Retinal pigment epithelial cell (primary cell): ENCODE measurements around the gene KCTD18.
A peak's percentile ranks its signal among the peaks of the same experiment; 100 is the strongest.

Experiments used
- DNase-seq: peaks from one replicate; pipeline ENCODE4 v3.0.0-alpha.2; 2010; ENCODE audit warnings: low read depth
- H3K4me3 ChIP-seq: 2 replicates; pipeline ENCODE4 v1.5.1; 2011; ENCODE audit warnings: mild to moderate bottlenecking, low read length, control low read depth, moderate library complexity
- TF ChIP-seq, protein P1 (sequence below): conservative IDR thresholded peaks from 2 replicates; pipeline ENCODE4 v1.5.1; 2011; ENCODE audit warnings: low read depth, low read length, control low read depth, inconsistent platforms

KCTD18 gene

DNA sequence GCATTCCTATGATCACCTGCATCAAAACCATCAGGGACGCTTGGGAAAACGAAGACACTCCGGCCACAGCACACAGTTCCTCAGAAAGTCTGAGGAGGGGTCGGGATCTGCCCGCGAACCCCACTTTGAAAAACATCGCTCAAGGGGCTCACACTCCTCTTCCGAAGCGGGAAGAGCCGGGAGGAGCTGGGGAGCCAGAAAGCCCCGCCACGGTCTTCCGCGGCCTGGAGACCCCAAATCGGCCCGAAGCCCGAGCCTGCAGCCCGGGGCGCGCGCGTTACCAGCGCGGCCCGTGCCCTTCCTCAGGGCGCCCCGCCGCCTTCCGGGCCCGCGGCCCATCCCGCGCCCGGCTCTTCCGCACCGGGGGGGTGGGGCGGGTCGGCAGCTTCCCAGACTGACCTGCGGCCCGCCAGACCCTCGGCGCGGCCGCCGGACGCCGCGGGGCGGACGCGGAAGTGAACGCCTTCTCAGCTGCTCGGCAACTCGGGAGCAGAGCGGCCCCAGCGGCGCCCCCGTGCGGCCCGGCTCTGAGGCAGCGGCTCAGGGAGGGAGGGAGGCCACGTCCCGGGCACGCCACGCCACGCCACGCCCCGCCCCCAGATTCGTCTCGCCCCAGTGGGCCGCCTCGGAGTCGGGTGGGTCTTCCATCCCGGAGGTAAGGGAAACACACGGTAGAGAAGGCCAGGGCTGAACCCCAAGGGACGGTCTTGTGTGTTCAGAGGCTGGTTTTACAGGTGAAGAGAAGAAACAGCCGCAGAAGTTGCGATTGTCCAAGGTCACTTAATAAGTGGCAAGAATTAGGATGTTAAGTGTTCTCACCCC lies at the start of gene KCTD18:
Gene KCTD18, minus strand, starts transcription at position 457 of the 822 bp plus-strand sequence. CDS start 3,052 bp downstream, outside the sequence.
- H3K4me3 ChIP-seq: peak within 1 kb of the TSS; percentile 77
- peak; percentile 43 for DNase-seq
- TF ChIP-seq, protein P1, sequence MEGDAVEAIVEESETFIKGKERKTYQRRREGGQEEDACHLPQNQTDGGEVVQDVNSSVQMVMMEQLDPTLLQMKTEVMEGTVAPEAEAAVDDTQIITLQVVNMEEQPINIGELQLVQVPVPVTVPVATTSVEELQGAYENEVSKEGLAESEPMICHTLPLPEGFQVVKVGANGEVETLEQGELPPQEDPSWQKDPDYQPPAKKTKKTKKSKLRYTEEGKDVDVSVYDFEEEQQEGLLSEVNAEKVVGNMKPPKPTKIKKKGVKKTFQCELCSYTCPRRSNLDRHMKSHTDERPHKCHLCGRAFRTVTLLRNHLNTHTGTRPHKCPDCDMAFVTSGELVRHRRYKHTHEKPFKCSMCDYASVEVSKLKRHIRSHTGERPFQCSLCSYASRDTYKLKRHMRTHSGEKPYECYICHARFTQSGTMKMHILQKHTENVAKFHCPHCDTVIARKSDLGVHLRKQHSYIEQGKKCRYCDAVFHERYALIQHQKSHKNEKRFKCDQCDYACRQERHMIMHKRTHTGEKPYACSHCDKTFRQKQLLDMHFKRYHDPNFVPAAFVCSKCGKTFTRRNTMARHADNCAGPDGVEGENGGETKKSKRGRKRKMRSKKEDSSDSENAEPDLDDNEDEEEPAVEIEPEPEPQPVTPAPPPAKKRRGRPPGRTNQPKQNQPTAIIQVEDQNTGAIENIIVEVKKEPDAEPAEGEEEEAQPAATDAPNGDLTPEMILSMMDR: peak; percentile 70

DNA sequence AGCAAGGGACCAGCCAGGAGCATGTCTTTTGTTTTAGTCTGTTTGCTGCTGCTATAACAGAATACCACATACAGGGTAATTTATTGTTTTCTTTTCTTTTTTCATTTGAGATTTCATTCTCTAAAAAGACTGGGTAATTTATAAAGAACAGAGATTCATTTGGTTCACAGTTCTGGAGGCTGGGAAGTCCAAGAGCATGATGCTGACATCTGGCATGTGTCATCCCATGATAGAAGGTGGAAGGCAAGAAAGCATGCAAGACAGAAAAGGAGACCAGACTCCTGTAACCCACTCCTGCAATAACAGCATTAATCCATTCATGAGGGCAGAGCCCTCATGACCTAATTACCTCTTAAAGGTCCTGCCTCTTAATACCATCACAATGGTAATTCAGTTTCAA lies 30.9 kb upstream of the KCTD18 start:
- no peak for DNase-seq
- TF ChIP-seq, protein P1: no peak
- no peak overlapping the region for H3K4me3 ChIP-seq

DNA sequence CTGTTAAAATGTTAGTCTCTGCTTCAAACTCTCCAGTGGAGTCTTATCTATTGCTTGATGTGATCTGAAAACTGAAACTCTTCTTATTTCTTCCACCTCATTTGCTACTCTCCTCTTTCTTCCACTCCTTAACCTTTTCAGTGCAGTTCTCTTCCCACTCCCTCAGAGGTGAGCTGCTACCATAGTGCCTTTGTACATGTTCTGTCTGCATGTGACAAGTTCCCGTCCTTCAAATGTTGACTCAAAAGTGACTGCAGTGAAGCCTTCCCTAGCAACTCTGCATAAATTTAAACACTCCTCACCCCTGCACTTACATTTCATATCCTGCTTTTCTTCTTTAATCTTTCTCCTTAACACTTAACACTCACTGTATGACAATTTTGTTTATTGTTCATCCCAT lies 28.3 kb upstream of the KCTD18 start:
- TF ChIP-seq, protein P1: no peak
- no peak overlapping the region for H3K4me3 ChIP-seq
- no peak for DNase-seq

DNA sequence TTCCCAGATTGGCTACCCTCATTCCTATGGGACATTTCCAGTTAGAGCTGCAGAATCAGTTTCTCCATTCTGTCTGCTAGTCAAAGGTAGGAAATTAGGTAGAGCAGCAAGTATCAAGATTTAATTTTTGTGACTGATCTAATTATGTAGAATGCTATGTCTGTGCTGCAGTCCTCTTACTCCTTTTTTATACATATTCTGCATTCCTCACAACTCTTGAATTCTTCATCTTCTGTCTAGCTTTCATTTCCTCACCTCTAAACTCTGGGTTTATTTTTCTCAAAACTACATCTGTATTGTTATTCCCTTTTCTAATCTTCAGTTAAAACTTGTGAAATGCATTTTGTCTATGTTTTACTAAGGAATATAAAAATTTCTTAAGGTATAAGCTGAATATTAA lies 24.7 kb upstream of the KCTD18 start:
- DNase-seq: no peak
- H3K4me3 ChIP-seq: no peak overlapping the region
- TF ChIP-seq, protein P1: no peak

DNA sequence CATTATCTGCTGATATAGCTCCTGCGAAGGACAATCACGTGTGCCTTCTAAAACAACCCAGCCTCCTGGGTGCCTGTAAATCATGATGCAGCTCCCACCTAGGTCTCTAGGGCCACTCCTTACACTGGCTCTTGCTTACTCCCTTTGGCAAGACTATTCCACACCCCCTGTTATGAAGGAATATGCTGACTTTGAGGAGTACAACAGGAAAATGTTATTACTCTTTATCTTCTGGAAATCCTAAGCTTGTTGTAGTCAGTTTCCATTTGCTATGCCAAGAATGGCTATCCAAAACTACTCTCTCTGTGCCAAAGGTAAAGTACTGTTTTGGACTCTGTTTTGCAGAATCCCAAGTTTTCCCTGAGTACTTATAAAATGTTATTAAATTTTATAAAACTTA lies 23.9 kb upstream of the KCTD18 start:
- TF ChIP-seq, protein P1: no peak
- DNase-seq: no peak
- no peak overlapping the region for H3K4me3 ChIP-seq

DNA sequence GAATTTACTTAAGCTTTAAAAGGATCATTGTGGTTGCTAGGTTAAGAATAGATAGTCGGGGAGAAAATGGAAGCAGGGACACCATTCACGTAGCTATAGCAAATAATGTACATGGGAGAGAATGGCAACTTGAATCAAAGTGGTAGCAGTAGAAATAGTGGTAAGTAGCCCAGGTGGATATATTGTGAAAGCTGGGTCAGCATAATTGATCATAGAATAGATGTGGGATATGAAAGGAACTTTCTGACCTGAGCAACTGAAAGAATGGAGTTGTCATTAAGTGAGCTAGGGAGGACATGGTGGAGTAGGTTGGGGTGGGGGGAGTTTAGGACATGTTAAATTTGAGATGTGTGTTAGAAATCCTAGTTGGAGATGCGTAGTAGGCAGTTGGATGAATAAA lies 18.4 kb upstream of the KCTD18 start:
- H3K4me3 ChIP-seq: no peak overlapping the region
- TF ChIP-seq, protein P1: no peak
- no peak for DNase-seq

DNA sequence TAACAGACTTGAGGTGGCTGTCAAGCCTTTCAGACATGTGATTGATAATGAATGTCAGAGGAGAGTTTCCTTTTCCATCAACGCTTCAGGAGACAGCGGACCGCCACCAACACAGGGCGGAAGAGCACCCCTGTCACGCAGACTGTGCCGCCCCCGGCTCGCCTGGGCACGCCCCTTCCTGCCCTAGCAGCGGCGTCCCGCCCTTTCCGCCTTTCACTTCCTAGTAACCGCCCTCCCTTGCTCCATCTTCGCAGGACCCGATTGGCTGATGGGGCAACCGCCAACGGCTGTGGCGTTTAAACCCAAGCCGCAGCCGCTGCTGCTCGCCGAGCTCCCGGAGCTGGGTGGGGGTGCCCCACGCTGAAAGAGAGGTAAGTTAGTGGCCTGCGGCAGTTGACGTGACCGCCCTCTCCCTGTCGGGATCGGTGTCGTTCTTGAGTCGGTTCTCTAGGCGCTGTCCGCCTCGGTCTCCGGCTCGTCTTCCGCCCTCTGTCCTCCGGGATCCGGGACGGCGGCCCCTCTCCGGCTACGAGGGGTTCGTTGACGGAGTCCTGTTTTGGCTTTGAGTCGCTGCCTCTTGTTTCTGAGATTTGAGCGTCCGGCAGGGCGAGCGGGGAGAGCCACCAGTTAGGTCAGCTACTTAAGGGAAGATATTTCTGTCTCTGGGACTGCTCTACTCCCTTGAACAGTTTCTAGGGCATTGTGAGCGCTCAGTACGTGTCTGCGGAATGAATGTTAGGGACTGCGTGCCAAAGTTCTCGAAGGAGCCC lies 16.2 kb upstream of the KCTD18 start, which contains the start of gene SGO2:
Gene SGO2, plus strand, starts transcription at position 326 of the 770 bp plus-strand sequence. CDS start 6,769 bp downstream, outside the sequence.
- DNase-seq: peak; percentile 69
- TF ChIP-seq, protein P1: peak; percentile 6

More for the DNA sequence above, 16.2 kb upstream of the KCTD18 start, which contains the start of gene SGO2:
- H3K4me3 ChIP-seq: peak within 1 kb of the TSS; percentile 90
